ENCODE data around the gene SLC16A6.
"Not testable (repeated sequence)": the region's sequence is repeated elsewhere in the genome, so short reads cannot be mapped to it uniquely, and the experiment has no call there.

Gene SLC16A6

GRCh38 chr17:68290955-68291835 lies at the start of gene SLC16A6, which contains the start of gene ARSG:
TSS of gene SLC16A6 (minus strand) at chr17:68291127. CDS start at chr17:68278320, 12,807 bp downstream.
TSS of gene ARSG (plus strand) at chr17:68291495. CDS start at chr17:68307494, 15,999 bp downstream.
- DNase-seq, result peak; percentile 75 to 82

GRCh38 chr17:68334393-68334792 lies 43.5 kb upstream of the SLC16A6 start:
- no peak for DNase-seq

- DNase-seq, result not testable (repeated sequence)
These were observed 41.0 kb upstream of the SLC16A6 start for GRCh38 chr17:68331932-68332331.

- DNase-seq, result no peak
These were observed 38.4 kb upstream of the SLC16A6 start for GRCh38 chr17:68329331-68329730.

- DNase-seq, result no peak
These were observed 37.7 kb upstream of the SLC16A6 start for GRCh38 chr17:68328676-68329075.

- no peak for DNase-seq
These were observed 37.1 kb upstream of the SLC16A6 start for GRCh38 chr17:68327823-68328557.

GRCh38 chr17:68326681-68327080 lies 35.8 kb upstream of the SLC16A6 start:
- DNase-seq, result peak in 1 of 2 donors; percentile 26

- DNase-seq, result no peak
These were observed 35.0 kb upstream of the SLC16A6 start for GRCh38 chr17:68325961-68326360.

GRCh38 chr17:68324654-68325336 lies 33.9 kb upstream of the SLC16A6 start:
- DNase-seq, result no peak

GRCh38 chr17:68324114-68324513 lies 33.2 kb upstream of the SLC16A6 start:
- DNase-seq, result no peak

GRCh38 chr17:68322630-68323029 lies 31.7 kb upstream of the SLC16A6 start:
- no peak for DNase-seq

GRCh38 chr17:68321556-68321954 lies 30.6 kb upstream of the SLC16A6 start:
- no peak for DNase-seq

GRCh38 chr17:68320943-68321555 lies 30.1 kb upstream of the SLC16A6 start:
- no peak for DNase-seq

GRCh38 chr17:68320311-68320865 lies 29.5 kb upstream of the SLC16A6 start:
- DNase-seq, result no peak

- no peak for DNase-seq
These were observed 28.7 kb upstream of the SLC16A6 start for GRCh38 chr17:68319410-68320162.

- DNase-seq, result no peak
These were observed 27.4 kb upstream of the SLC16A6 start for GRCh38 chr17:68318103-68318991.

GRCh38 chr17:68317458-68317857 lies 26.5 kb upstream of the SLC16A6 start:
- DNase-seq, result no peak

GRCh38 chr17:68315930-68316329 lies 25.0 kb upstream of the SLC16A6 start:
- no peak for DNase-seq

- DNase-seq, result no peak
These were observed 24.1 kb upstream of the SLC16A6 start for GRCh38 chr17:68314916-68315535.

GRCh38 chr17:68310152-68310551 lies 19.2 kb upstream of the SLC16A6 start:
- peak; percentile 55 to 62 for DNase-seq

Measured in activated CD4-positive, alpha-beta T cell treated with anti-CD3 and anti-CD28 coated beads for 4 hours (primary cell).